Astrocyte of the spinal cord (primary cell): Measurements from ENCODE around the gene PPP2CA.

Experiments used
- DNase-seq: peaks from one replicate; pipeline ENCODE4 v3.0.0; 2011; ENCODE audit warnings: low read depth, low spot score
- H3K4me3 ChIP-seq: 2 replicates; pipeline ENCODE4 v1.5.1; 2011; ENCODE audit warnings: low read depth, mild to moderate bottlenecking, low read length, moderate library complexity
- CTCF ChIP-seq: IDR thresholded peaks from 2 replicates; pipeline ENCODE4 v1.5.1; 2012; ENCODE audit warnings: low read depth, mild to moderate bottlenecking, low read length, inconsistent platforms
- in situ Hi-C: cut with HindIII; loops from 2 replicates; pipeline ENCODE4 v1.10.0; 2017; ENCODE audit warnings: low sequenced_read_pairs

PPP2CA gene

GRCh38 chr5:134148986-134149539, 76.8 kb downstream of the PPP2CA start:
- H3K4me3 ChIP-seq: no peak overlapping the region
- in situ Hi-C loops: no loop called here
- no peak for TF ChIP-seq CTCF
- no peak for DNase-seq

GRCh38 chr5:134148316-134148715, 77.6 kb downstream of the PPP2CA start:
- TF ChIP-seq CTCF: no peak
- in situ Hi-C loops: no loop called here
- DNase-seq: no peak
- H3K4me3 ChIP-seq: no peak overlapping the region

- in situ Hi-C loops: no loop called here
- H3K4me3 ChIP-seq: no peak overlapping the region
- TF ChIP-seq CTCF: no peak
- no peak for DNase-seq
Observed at GRCh38 chr5:134146651-134147518, 79.0 kb downstream of the PPP2CA start.

- H3K4me3 ChIP-seq: no peak overlapping the region
- in situ Hi-C loops: no loop called here
- peak; percentile 99 for TF ChIP-seq CTCF
- peak; percentile 67 for DNase-seq
Observed at GRCh38 chr5:134145779-134146581, 79.9 kb downstream of the PPP2CA start.

- no peak overlapping the region for H3K4me3 ChIP-seq
- in situ Hi-C loops: no loop called here
- DNase-seq: no peak
- TF ChIP-seq CTCF: no peak
Observed at GRCh38 chr5:134145041-134145757, 80.7 kb downstream of the PPP2CA start.
